ENCODE data around the gene ARHGAP40. TPM values are rescaled to one million over a fixed set of nuclear protein-coding genes. Genes with fewer than 3 reads are reported as not detected.

Gene ARHGAP40
- total and polyA plus RNA-seq, 2 of the 4 experiments (the other 2 are of a cell fraction), result not detected

GRCh38 chr20:38635721-38636288, 34.2 kb downstream of the ARHGAP40 start:
- Histone ChIP-seq H2BK20ac (ENCODE audit: low read depth, low read length) (no peak overlapping the region), H3K14ac (replicated peaks; ENCODE audit: low read depth, low read length) (no peak overlapping the region), H3K27ac (ENCODE audit: insufficient read depth, low read length) (no peak overlapping the region), H4K5ac (ENCODE audit: low read depth, low read length) (no peak overlapping the region), H3K23ac (ENCODE audit: low read depth, low read length) (no peak overlapping the region), H3K4ac (ENCODE audit: low read depth, low read length) (no peak overlapping the region), H3K4me1 (ENCODE audit: control insufficient read depth, insufficient read depth, low read length) (no peaks in the 10 kb centered on the region), H3K9ac (ENCODE audit: low read depth, low read length) (no peak overlapping the region), H2AK5ac (ENCODE audit: low read depth, low read length) (no peak overlapping the region), H2AK9ac (replicated peaks; ENCODE audit: low read depth, low read length, poor library complexity) (no peak overlapping the region), H2AFZ (replicated peaks; ENCODE audit: low read length, poor library complexity) (no peak overlapping the region), H3K36me3 (ENCODE audit: control insufficient read depth, insufficient read depth, low read length) (no peaks in the 10 kb centered on the region), H2BK15ac (ENCODE audit: low read depth, low read length) (no peak overlapping the region), H3K56ac (ENCODE audit: extremely low read depth, insufficient read depth, low read length) (no peak overlapping the region), H4K20me1 (ENCODE audit: insufficient read depth, low read length) (no peaks in the 10 kb centered on the region), H3K79me1 (ENCODE audit: low read depth in 1 of 2, low read length in 2 of 2) (no peaks in the 10 kb centered on the region), H4K91ac (ENCODE audit: insufficient read depth, low read depth, low read length) (no peak overlapping the region), H2BK5ac (ENCODE audit: low read depth, low read length, poor library complexity, severe bottlenecking) (no peak overlapping the region), H2BK120ac (ENCODE audit: low read depth, low read length) (no peak overlapping the region), H3K9me3 (ENCODE audit: control insufficient read depth, insufficient read depth, low read length) (no peaks in the 10 kb centered on the region), H3K4me3 (ENCODE audit: insufficient read depth, low read depth, low read length) (no peak overlapping the region), H3K9me1 (ENCODE audit: insufficient read depth, low read length) (0 out of 2 replicates have a peak, but pooled peaks cover 3% of the 10 kb centered on the region), H3K27me3 (ENCODE audit: control insufficient read depth, insufficient read depth, low read length) (peaks cover 14% of the 10 kb centered on the region), H3K18ac (ENCODE audit: low read depth, low read length) (no peak overlapping the region), H3K4me2 (ENCODE audit: low read depth, low read length) (no peak overlapping the region), H4K8ac (ENCODE audit: low read depth in 2 of 2, low read length in 2 of 2) (no peak overlapping the region)
- ChIA-PET POLR2A (ENCODE audit: unreplicated experiment) (no interaction called here), CTCF (no interaction called here)
- TF ChIP-seq SMC3 (IDR thresholded peaks at IDR 0.05; ENCODE audit: low read depth, low read length) (no peak), USF2 (IDR thresholded peaks at IDR 0.05; ENCODE audit: low read depth, low read length) (peak; percentile 18; the same call in 1 of the 2 replicates), RCOR1 (IDR thresholded peaks at IDR 0.05; ENCODE audit: insufficient replicate concordance, low read length) (no peak), ELK1 (IDR thresholded peaks at IDR 0.05; ENCODE audit: borderline replicate concordance, low read depth, low read length) (no peak), BHLHE40 (IDR thresholded peaks at IDR 0.05; ENCODE audit: low read depth, low read length) (no peak), CHD1 (IDR thresholded peaks at IDR 0.05; ENCODE audit: low read depth, low read length) (no peak), MXI1 (IDR thresholded peaks at IDR 0.05; ENCODE audit: borderline replicate concordance, low read depth, low read length) (no peak), MAZ (IDR thresholded peaks at IDR 0.05; ENCODE audit: borderline replicate concordance, low read depth, low read length) (no peak)
- WGBS, 2 experiments (ENCODE audit: extremely low coverage in 2 of 2, insufficient read length in 1 of 2), result no CpG with 5 or more reads among the region's 3 CpGs
- in situ Hi-C loops (cut with MboI; ENCODE audit: low sequenced_read_pairs), result no loop called here
- DNase-seq, result peak; percentile 32
- dilution Hi-C loops (cut with HindIII; ENCODE audit: low sequenced_read_pairs, unreplicated experiment), result no loop called here
- no peak for ATAC-seq (ENCODE audit: low read depth)
- no TSS peak for BruUV-seq (replicated peaks)
- intact Hi-C loops (cut with micrococcal nuclease), result no loop called here

All from IMR-90 (cell line).